ENCODE results near the gene TAPT1. TPM values are rescaled to one million over a fixed set of nuclear protein-coding genes. Genes with fewer than 3 reads are reported as not detected.

TAPT1 gene
- polyA plus RNA-seq, 1 of the 3 experiments (the other 2 are of a cell fraction), result 6.2 TPM

- 85% methylated on average over 4 of the region's 4 CpGs for WGBS (ENCODE audit: low lambda C conversion rate)
Observed at GRCh38 chr4:16243285-16243684, 17.0 kb upstream of the TAPT1 start.

GRCh38 chr4:16240300-16240699 lies 14.0 kb upstream of the TAPT1 start:
- H2AFZ ChIP-seq (ENCODE audit: low read depth), result no peak overlapping the region
- no peaks in the 10 kb centered on the region for H3K36me3 ChIP-seq (replicated peaks in 1 of 2; ENCODE audit: control insufficient read depth in 1 of 2, insufficient read depth in 2 of 2, low read length in 1 of 2)
- H3K4me1 ChIP-seq (ENCODE audit: control insufficient read depth in 1 of 2, insufficient read depth in 2 of 2, low read depth in 1 of 2, low read length in 1 of 2), result no peaks in the 10 kb centered on the region
- H3K79me2 ChIP-seq (ENCODE audit: insufficient read depth), result no peaks in the 10 kb centered on the region
- no peak overlapping the region for H3K27ac ChIP-seq (ENCODE audit: low read depth in 2 of 2, low read length in 1 of 2)
- H3K9me3 ChIP-seq, result no peaks in the 10 kb centered on the region
- ChIA-PET CTCF (interaction anchor here (0.6 to 1.5 kb wide), 2 partner anchors 434 to 1175 kb away, joined by 3 to 4 read pairs; no protein-coding TSS in a partner anchor), POLR2A (no interaction called here)
- no peak overlapping the region for H3K4me2 ChIP-seq
- no peaks in the 10 kb centered on the region for H3K9me2 ChIP-seq
- H3K27me3 ChIP-seq (ENCODE audit: insufficient read depth), result no peaks in the 10 kb centered on the region
- no peak overlapping the region for H3K9ac ChIP-seq
- no peak for TF ChIP-seq EZH2phosphoT487 (IDR thresholded peaks at IDR 0.05; ENCODE audit: borderline replicate concordance, low read depth)
- no peak for TF ChIP-seq NFIC (IDR thresholded peaks at IDR 0.05; ENCODE audit: borderline replicate concordance)
- TF ChIP-seq GATA2 (CRISPR knock-in tag; IDR thresholded peaks at IDR 0.05), result no peak
- H3F3A ChIP-seq (replicated peaks; ENCODE audit: insufficient read depth), result no peaks in the 10 kb centered on the region
- H4K20me1 ChIP-seq (ENCODE audit: insufficient read depth), result no peaks in the 10 kb centered on the region
- H3K4me3 ChIP-seq (ENCODE audit: low read depth in 2 of 2, low read length in 1 of 2), result no peak overlapping the region
- DNase-seq, result no peak

More at GRCh38 chr4:16243285-16243684, 17.0 kb upstream of the TAPT1 start:
- Histone ChIP-seq H3K9me3 (no peaks in the 10 kb centered on the region), H3K27me3 (ENCODE audit: insufficient read depth) (no peaks in the 10 kb centered on the region), H3K36me3 (replicated peaks in 1 of 2; ENCODE audit: control insufficient read depth in 1 of 2, insufficient read depth in 2 of 2, low read length in 1 of 2) (peaks cover 0 to 6% of the 10 kb centered on the region in 2 experiments), H3K4me3 (ENCODE audit: low read depth in 2 of 2, low read length in 1 of 2) (no peak overlapping the region), H3K27ac (ENCODE audit: low read depth in 2 of 2, low read length in 1 of 2) (no peak overlapping the region), H3K79me2 (ENCODE audit: insufficient read depth) (no peaks in the 10 kb centered on the region), H2AFZ (ENCODE audit: low read depth) (no peak overlapping the region), H3K4me1 (ENCODE audit: control insufficient read depth in 1 of 2, insufficient read depth in 2 of 2, low read depth in 1 of 2, low read length in 1 of 2) (no peaks in the 10 kb centered on the region), H3K4me2 (no peak overlapping the region), H3F3A (replicated peaks; ENCODE audit: insufficient read depth) (no peaks in the 10 kb centered on the region), H3K9ac (no peak overlapping the region), H4K20me1 (ENCODE audit: insufficient read depth) (no peaks in the 10 kb centered on the region), H3K9me2 (no peaks in the 10 kb centered on the region)
- POLR2A ChIA-PET, result no interaction called here
- DNase-seq, result no peak
- TF ChIP-seq RFX5 (IDR thresholded peaks at IDR 0.05; ENCODE audit: low read length) (no peak), TAF1 (IDR thresholded peaks at IDR 0.05; ENCODE audit: borderline replicate concordance, low read depth, low read length) (no peak), FOXM1 (IDR thresholded peaks at IDR 0.05; ENCODE audit: low read depth) (no peak), ELF1 (IDR thresholded peaks at IDR 0.05) (no peak), FOXJ3 (CRISPR knock-in tag; IDR thresholded peaks at IDR 0.05) (no peak), EP300 (IDR thresholded peaks at IDR 0.05; ENCODE audit: borderline replicate concordance in 1 of 2, low read depth in 1 of 2, low read length in 1 of 2) (no peak), MXI1 (IDR thresholded peaks at IDR 0.05; ENCODE audit: low read depth, low read length) (no peak), JUND (IDR thresholded peaks at IDR 0.05) (no peak), NRF1 (IDR thresholded peaks at IDR 0.05; ENCODE audit: low read depth, low read length) (no peak), GABPA (IDR thresholded peaks at IDR 0.05; ENCODE audit: low read depth) (no peak)
- CTCF ChIA-PET, result interaction anchor here (0.7 to 2.4 kb wide), 4 partner anchors 22 to 1205 kb away, joined by 3 to 12 read pairs (median 4); no protein-coding TSS in a partner anchor

DNA sequence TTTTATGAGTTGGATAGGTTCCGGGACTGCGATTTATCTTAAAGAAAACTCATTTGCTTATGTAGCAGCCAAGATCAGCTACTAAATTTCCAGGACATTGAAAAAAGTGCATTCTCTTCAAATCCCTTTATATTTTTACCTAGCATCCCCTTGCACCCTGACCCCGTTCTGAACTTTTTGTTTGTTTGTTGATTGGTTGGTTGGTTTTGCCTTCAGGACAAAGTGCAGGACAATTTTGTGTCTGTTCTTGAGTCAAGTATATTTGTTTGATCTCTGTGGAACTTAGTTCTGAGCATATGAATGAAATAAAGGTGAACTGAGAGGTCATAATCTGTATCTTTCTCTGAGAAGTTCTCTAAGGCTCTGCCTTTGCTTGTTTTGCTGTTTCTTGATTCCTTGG lies 12.8 kb upstream of the TAPT1 start:
- CTCF ChIA-PET, result interaction anchor here (0.9 to 1.5 kb wide), 4 partner anchors 26 to 433 kb away, joined by 3 to 4 read pairs (median 4); no protein-coding TSS in a partner anchor
- Histone ChIP-seq H3K4me2 (no peak overlapping the region), H3K9ac (no peak overlapping the region), H3K4me3 (ENCODE audit: low read depth in 2 of 2, low read length in 1 of 2) (no peak overlapping the region), H3K9me3 (no peaks in the 10 kb centered on the region), H3K9me2 (no peaks in the 10 kb centered on the region), H3K4me1 (ENCODE audit: control insufficient read depth in 1 of 2, insufficient read depth in 2 of 2, low read depth in 1 of 2, low read length in 1 of 2) (no peaks in the 10 kb centered on the region), H2AFZ (ENCODE audit: low read depth) (no peak overlapping the region), H4K20me1 (ENCODE audit: insufficient read depth) (no peaks in the 10 kb centered on the region), H3F3A (replicated peaks; ENCODE audit: insufficient read depth) (no peaks in the 10 kb centered on the region), H3K79me2 (ENCODE audit: insufficient read depth) (no peaks in the 10 kb centered on the region), H3K27me3 (ENCODE audit: insufficient read depth) (no peaks in the 10 kb centered on the region), H3K27ac (ENCODE audit: low read depth in 2 of 2, low read length in 1 of 2) (no peak overlapping the region), H3K36me3 (replicated peaks in 1 of 2; ENCODE audit: control insufficient read depth in 1 of 2, insufficient read depth in 2 of 2, low read length in 1 of 2) (no peaks in the 10 kb centered on the region)
- 100% methylated on average over 3 of the region's 3 CpGs for WGBS (ENCODE audit: low lambda C conversion rate)
- POLR2A ChIA-PET, result no interaction called here
- no peak for DNase-seq
- no peak for TF ChIP-seq REST (IDR thresholded peaks at IDR 0.05; ENCODE audit: low read depth, low read length)
- TF ChIP-seq EZH2phosphoT487 (IDR thresholded peaks at IDR 0.05; ENCODE audit: borderline replicate concordance, low read depth), result no peak
- TF ChIP-seq RXRA (IDR thresholded peaks at IDR 0.05; ENCODE audit: borderline replicate concordance, low read depth), result no peak
- no peak for TF ChIP-seq MXI1 (IDR thresholded peaks at IDR 0.05; ENCODE audit: low read depth, low read length)
- no peak for TF ChIP-seq EP300 (IDR thresholded peaks at IDR 0.05; ENCODE audit: borderline replicate concordance in 1 of 2, low read depth in 1 of 2, low read length in 1 of 2)
- TF ChIP-seq, protein P1, sequence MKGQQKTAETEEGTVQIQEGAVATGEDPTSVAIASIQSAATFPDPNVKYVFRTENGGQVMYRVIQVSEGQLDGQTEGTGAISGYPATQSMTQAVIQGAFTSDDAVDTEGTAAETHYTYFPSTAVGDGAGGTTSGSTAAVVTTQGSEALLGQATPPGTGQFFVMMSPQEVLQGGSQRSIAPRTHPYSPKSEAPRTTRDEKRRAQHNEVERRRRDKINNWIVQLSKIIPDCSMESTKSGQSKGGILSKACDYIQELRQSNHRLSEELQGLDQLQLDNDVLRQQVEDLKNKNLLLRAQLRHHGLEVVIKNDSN (IDR thresholded peaks at IDR 0.05; ENCODE audit: borderline replicate concordance, low read depth), result no peak
- TF ChIP-seq TCF12 (IDR thresholded peaks at IDR 0.05), result no peak
- TF ChIP-seq, protein P2, sequence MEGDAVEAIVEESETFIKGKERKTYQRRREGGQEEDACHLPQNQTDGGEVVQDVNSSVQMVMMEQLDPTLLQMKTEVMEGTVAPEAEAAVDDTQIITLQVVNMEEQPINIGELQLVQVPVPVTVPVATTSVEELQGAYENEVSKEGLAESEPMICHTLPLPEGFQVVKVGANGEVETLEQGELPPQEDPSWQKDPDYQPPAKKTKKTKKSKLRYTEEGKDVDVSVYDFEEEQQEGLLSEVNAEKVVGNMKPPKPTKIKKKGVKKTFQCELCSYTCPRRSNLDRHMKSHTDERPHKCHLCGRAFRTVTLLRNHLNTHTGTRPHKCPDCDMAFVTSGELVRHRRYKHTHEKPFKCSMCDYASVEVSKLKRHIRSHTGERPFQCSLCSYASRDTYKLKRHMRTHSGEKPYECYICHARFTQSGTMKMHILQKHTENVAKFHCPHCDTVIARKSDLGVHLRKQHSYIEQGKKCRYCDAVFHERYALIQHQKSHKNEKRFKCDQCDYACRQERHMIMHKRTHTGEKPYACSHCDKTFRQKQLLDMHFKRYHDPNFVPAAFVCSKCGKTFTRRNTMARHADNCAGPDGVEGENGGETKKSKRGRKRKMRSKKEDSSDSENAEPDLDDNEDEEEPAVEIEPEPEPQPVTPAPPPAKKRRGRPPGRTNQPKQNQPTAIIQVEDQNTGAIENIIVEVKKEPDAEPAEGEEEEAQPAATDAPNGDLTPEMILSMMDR (IDR thresholded peaks at IDR 0.05), result no peak
